Stomach (tissue), 9 donors: ENCODE measurements around the gene NDOR1. TPM values are rescaled to one million over a fixed set of nuclear protein-coding genes. Genes with fewer than 3 reads are reported as not detected.

ENCODE experiments used
- DNase-seq, 2 donors: peaks; one replicate each; pipeline versions ENCODE4 v3.0.0 to v3.0.0-alpha.2; 2013 to 2019
- H3K27ac ChIP-seq, 5 donors: fragments of 200-600 bp in 4 of 5; sonication (generic) in 4 of 5; one replicate each; pipeline ENCODE4 v1.5.1; 2013 to 2019; ENCODE audit warnings: mild to moderate bottlenecking in 1 of 5, moderate library complexity in 1 of 5
- H3K27me3 ChIP-seq, 3 donors: fragments of 200-600 bp; sonication (generic); one replicate each; pipeline ENCODE4 v1.5.1; 2017 to 2019; ENCODE audit warnings: mixed run types in 1 of 3
- H3K36me3 ChIP-seq, 4 donors: fragments of 200-600 bp; sonication (generic); 1 replicate in 3 of 4; 2 replicates in 1 of 4; pipeline ENCODE4 v1.5.1; 2016 to 2019
- H3K4me1 ChIP-seq, 4 donors: fragments of 200-600 bp; sonication (generic); one replicate each; pipeline ENCODE4 v1.5.1; 2016 to 2019
- H3K4me3 ChIP-seq, 4 donors: fragments of 200-600 bp; sonication (generic) in 3 of 4; one replicate each; pipeline ENCODE4 v1.5.1; 2016 to 2019; ENCODE audit warnings: mild to moderate bottlenecking in 1 of 4
- H3K9me3 ChIP-seq, 4 donors: fragments of 200-600 bp; sonication (generic); one replicate each; pipeline ENCODE4 v1.5.1; 2016 to 2019
- EP300 ChIP-seq: sonication (generic); formaldehyde crosslinking; IDR thresholded peaks from one replicate; pipeline ENCODE4 v1.6.1; 2017; ENCODE audit warnings: antibody characterized with exemption
- POLR2A ChIP-seq, 4 donors: fragments of 450-650 bp; IDR thresholded peaks; one replicate each; pipeline ENCODE4 v1.6.1; 2016; ENCODE audit warnings: antibody characterized with exemption in 4 of 4, control low read depth in 2 of 4, mild to moderate bottlenecking in 1 of 4, moderate library complexity in 1 of 4
- POLR2AphosphoS5 ChIP-seq, 3 donors: sonication (generic); formaldehyde crosslinking; IDR thresholded peaks; one replicate each; pipeline ENCODE4 v1.6.1; 2016; ENCODE audit warnings: antibody characterized with exemption in 3 of 3
- WGBS, 5 donors: extraction: QIAGEN DNeasy Blood & Tissue Kit in 3 of 5; methylation state at CpG; one replicate each; pipeline versions ENCODE4 v1.1.5 to v1.1.7; 2013 to 2018; 5-methylcytosine and 5-hydroxymethylcytosine counted together
- intact Hi-C: fragments of 100-400 bp; cut with DNase I; formaldehyde crosslinking; loops from one replicate; pipeline ENCODE4 v1.15.1; 2023; ENCODE audit warnings: low total_unique reads
- polyA plus RNA-seq, 3 donors: library from polyadenylated mRNA; stranded (reverse); fragments of 200-250 nt; gene quantifications; one replicate each; pipeline ENCODE4 v1.2.3, GENCODE V29; 2013
- total RNA-seq, 5 donors: library from RNA; depleted of rRNA; stranded (reverse); fragments of >200 nt; gene quantifications; one replicate each; pipeline versions ENCODE4 v1.1.0 to v1.2.3, GENCODE V29; 2014 to 2016
- TF ChIP-seq, protein P1 (sequence below), 7 experiments: fragments of 450-650 bp in 4 of 7; fragments of 200-600 bp in 3 of 7; sonication (generic) in 3 of 7; IDR thresholded peaks; one replicate each; pipeline ENCODE4 v1.5.1; 2016 to 2019; ENCODE audit warnings: antibody characterized with exemption in 7 of 7, control low read depth in 2 of 7, mild to moderate bottlenecking in 1 of 7
- donor health status: healthy with polysubstance abuse.
- donor health status: Bipolar disorder and iron deficiency.
- donor health status: healthy.

The NDOR1 gene
- total and polyA plus RNA-seq, 8 donors: 0.89 to 105 (median 7.9) TPM

DNA sequence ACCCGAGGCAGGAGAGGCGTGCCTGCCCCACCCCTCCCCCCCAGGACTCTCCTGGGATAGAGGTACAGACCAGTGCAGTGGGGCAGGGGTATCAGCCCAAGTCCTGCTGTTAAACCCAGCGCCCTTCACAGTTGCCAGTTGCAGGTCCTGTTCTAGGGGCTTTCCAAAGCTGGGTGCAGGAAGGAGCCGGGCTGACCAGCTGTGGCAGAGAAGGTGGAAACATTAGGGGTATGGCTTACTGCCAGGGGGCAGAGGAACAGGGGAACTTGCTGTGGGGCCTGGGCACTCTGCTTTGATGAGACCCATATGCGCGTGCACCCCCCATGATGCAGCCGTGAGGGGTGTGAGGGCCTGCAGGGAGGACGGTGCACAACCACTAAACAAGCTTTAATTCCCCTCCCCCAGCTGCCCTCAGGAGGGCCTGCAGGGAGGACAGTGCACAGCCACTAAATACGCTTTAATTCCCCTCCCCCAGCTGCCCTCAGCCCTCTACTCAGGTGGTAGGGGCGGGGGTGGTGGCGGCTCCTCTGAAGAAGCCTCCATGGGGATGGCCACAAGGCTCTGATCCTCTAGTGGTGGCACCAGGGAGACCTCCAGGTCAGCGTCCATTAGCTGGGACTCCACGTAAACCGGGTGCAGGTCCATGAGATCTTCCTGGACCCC, 34.9 kb upstream of the NDOR1 start:
- Histone ChIP-seq H3K4me3 (no peak overlapping the region), H3K27me3 (peaks cover 13 to 91% (median 74%) of the 10 kb centered on the region in 3 donors), H3K27ac (peak overlapping the region in 1 of 5 donors; percentile 1), H3K9me3 (no peaks in the 10 kb centered on the region), H3K36me3 (no peaks in the 10 kb centered on the region), H3K4me1 (peaks cover 53 to 91% (median 70%) of the 10 kb centered on the region in 4 donors)
- intact Hi-C loops: no loop called here
- no peak for DNase-seq
- TF ChIP-seq EP300 (no peak), POLR2AphosphoS5 (IDR thresholded peaks at IDR 0.05) (no peak), POLR2A (IDR thresholded peaks at IDR 0.05) (no peak)
- TF ChIP-seq, protein P1, sequence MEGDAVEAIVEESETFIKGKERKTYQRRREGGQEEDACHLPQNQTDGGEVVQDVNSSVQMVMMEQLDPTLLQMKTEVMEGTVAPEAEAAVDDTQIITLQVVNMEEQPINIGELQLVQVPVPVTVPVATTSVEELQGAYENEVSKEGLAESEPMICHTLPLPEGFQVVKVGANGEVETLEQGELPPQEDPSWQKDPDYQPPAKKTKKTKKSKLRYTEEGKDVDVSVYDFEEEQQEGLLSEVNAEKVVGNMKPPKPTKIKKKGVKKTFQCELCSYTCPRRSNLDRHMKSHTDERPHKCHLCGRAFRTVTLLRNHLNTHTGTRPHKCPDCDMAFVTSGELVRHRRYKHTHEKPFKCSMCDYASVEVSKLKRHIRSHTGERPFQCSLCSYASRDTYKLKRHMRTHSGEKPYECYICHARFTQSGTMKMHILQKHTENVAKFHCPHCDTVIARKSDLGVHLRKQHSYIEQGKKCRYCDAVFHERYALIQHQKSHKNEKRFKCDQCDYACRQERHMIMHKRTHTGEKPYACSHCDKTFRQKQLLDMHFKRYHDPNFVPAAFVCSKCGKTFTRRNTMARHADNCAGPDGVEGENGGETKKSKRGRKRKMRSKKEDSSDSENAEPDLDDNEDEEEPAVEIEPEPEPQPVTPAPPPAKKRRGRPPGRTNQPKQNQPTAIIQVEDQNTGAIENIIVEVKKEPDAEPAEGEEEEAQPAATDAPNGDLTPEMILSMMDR (IDR thresholded peaks at IDR 0.05): no peak
- WGBS, 5 donors: 47 to 69% (median 58%) methylated on average over 3 to 14 of the region's 14 CpGs

DNA sequence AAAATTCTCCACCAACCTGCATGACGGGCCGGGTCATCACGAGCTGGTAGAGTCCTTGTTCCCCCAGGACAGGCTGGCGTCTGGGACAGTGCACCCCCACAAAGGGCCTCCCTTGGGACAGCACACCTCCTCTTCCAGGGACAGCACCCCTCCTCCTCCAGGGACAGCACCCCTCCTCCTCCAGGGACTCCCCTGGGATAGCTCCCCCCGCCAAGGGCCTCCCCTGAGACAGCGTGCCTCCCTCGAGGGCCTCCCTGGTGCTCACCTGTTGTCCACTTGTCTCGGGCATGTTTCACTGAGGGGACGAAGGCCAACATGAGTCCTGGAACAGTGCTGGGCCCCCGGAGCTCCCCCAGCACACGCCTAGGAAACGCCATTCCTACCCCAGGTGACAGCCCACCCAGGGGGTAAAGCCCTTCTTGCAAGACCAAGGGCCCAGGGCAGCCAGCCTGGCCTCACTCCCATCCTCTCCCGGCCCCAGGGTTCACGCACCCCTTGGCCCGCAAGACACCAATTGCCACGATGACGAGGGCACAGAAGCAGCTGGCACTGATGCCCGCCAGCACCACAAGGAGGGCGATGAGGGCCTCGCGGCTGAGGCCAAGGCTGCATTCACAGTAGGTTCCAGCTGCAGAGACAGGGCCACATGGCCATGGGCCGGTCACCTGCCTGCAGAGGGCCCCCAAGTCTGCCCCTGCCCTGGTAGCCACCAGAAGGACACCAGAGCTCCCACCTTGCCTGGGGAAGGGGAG, 34.2 kb upstream of the NDOR1 start:
- H3K4me1 ChIP-seq: peaks cover 53 to 94% (median 74%) of the 10 kb centered on the region in 4 donors
- no peaks in the 10 kb centered on the region for H3K36me3 ChIP-seq
- H3K27ac ChIP-seq: peak overlapping the region in 1 of 5 donors; percentile 1
- TF ChIP-seq POLR2AphosphoS5 (IDR thresholded peaks at IDR 0.05): no peak
- no peak for TF ChIP-seq POLR2A (IDR thresholded peaks at IDR 0.05)
- TF ChIP-seq, protein P1 (IDR thresholded peaks at IDR 0.05): no peak
- TF ChIP-seq EP300: no peak
- DNase-seq: no peak
- H3K27me3 ChIP-seq: peaks cover 11 to 84% (median 67%) of the 10 kb centered on the region in 3 donors
- H3K4me3 ChIP-seq: no peak overlapping the region
- no peaks in the 10 kb centered on the region for H3K9me3 ChIP-seq
- intact Hi-C loops: no loop called here
- WGBS, 5 donors: 83 to 89% (median 87%) methylated on average over 16 to 22 of the region's 22 CpGs

DNA sequence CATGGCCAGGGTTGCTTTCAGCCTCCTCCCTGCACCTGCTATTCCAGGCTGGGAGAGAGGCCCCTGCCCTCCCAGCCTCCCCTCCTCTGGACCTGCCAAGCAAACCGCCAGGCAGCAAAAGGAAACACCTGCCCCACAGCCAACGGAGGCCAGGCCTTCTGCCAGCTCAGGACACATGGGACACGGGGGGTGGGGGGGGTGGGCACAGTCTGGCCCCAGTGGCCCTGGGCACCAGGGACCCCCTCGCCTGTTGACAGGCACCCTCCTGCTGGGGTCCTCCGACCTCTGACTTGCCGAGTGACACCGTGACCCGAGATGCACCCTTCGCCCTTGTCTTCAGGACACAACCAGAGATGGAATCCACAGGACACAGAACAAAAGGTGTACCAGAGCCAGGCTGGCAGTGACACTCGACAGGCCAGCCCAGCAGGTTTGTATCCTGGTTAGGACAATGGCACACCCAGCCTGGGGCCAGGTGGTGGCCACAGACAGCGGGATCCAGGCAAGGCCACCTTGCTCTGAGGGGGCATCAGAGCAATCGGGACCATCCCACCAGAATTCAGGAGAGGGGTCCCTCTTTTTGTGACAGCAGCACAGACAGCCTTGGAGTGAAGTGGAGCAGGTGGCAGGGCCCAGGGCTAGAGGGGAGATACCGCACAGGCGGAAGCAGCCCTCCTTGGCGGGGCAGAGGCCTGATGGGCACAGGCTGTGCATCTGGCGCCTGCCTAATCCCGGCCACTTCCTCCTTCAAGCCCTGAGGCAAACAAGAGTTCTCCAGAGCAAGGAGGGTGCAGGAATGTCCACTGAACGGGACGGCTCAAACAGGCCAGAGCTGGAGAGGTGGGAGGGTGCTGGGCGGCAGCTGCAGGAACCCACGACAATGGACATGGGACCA, 32.4 kb upstream of the NDOR1 start:
- intact Hi-C loops: no loop called here
- Histone ChIP-seq H3K4me1 (peaks cover 40 to 78% (median 63%) of the 10 kb centered on the region in 4 donors), H3K4me3 (no peak overlapping the region), H3K27me3 (peaks cover 0 to 65% (median 48%) of the 10 kb centered on the region in 3 donors), H3K36me3 (peaks cover 3 to 16% (median 7%) of the 10 kb centered on the region in 4 donors), H3K9me3 (no peaks in the 10 kb centered on the region), H3K27ac (peak overlapping the region in 4 of 5 donors; percentile 4 to 35 (median 20))
- WGBS, 5 donors: 28 to 55% (median 36%) methylated on average over 18 to 21 of the region's 21 CpGs
- TF ChIP-seq POLR2A (IDR thresholded peaks at IDR 0.05): no peak
- TF ChIP-seq, protein P1 (IDR thresholded peaks at IDR 0.05): no peak
- TF ChIP-seq EP300: no peak
- no peak for TF ChIP-seq POLR2AphosphoS5 (IDR thresholded peaks at IDR 0.05)
- peak in 1 of 2 donors; percentile 74 for DNase-seq
